ENCODE results near the gene RXRA.

RXRA gene

DNA sequence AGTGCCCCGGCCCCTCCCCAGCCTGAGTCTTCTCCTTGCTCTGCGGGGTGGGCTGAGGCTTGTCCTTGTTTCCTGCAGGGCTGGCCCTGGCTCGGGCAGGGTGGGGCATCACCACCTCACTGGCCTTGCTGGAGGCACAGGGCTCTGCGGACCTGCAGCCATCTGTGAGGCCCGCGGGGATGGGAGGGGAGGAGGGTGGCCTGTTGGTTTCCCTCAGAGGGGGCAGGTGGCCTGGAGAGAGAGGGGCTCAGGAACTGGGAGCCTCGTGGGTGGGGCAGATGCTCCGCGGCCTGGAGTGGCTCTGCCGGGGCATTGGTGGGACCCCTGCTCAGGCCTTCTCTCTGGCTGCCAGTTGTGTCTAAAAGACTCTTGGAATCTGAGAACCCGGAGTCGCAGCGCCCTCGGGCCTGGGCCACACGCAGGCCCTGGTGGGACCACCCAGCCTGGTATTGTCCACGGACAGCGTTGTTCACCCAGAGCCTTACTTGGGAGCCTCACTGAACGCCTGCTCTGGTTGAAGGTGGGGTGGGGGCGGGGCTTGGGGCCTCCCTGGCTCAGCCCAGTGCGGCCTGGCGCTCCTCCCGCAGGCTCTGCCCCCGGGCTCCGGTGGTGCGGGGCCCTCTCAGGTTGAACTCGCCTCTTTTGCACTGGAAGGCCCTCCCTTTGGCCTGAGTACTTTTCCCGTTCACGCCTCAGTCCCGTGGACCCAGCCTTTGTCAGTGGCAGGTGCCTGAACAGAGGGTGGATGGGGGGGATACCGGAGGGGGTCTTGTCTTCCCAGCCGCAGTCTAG lies 111.3 kb downstream of the RXRA start:
- no peak for DNase-seq

DNA sequence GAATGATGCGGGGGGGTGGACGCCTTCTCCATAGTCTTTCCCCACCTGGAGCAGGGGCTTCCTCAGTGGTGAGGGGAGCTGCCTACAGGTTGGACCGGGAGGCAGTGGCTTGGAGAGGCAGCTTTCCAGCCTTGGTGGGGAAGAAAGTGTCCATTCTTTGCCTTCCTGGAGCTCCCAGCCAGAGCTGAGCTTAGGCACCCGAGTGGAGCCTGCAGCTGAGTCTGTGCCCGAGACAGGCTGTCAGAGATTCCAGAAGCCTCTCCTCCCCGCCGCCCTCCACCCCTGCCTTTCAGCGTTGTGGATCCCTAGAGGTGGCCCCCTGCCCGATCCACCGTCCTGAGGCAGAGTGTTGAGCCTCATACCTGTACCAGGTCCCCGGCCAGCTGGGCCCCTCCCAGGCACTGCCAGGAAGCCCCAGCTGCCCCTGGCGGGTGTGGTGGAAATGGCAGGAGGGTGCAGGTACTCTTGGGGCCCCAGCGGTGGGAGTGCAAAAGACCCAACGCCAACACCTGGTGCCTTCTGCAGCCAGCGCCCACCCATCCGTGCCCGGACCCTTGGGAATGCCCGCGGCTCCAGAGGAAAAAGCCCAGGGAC lies 112.0 kb downstream of the RXRA start:
- DNase-seq, result no peak

GRCh38 chr9:134439368-134439784 lies 113.1 kb downstream of the RXRA start:
- DNase-seq, result no peak

DNA sequence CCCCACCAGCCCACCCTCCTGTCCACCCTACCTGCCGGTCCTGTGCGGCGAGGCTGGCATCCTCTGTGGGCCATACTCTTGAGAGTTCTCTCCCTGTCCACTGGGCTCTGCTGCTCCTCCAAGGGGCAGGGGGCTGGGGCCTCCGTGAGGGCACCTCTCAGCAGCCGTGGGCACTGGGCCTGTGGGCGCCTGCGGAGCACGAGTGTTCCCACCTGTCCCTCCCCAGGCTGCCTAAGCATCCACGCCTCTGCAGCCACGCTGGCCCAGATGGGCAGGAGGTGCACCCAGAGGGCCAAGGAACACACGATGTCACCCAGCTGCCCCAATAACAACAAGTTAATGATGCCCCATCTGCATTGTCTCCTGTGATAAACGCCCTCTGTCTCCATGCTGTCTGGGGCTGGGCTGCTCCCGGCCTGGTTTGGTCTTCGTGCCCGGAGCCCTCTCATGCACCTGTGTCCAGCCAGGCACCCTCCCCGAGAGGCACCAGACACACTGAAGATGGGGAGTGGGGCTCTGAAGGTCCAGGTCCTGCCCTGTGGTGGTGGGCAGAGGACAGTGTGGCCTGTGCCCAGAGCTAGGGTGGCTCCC lies 114.5 kb downstream of the RXRA start:
- DNase-seq, result no peak

DNA sequence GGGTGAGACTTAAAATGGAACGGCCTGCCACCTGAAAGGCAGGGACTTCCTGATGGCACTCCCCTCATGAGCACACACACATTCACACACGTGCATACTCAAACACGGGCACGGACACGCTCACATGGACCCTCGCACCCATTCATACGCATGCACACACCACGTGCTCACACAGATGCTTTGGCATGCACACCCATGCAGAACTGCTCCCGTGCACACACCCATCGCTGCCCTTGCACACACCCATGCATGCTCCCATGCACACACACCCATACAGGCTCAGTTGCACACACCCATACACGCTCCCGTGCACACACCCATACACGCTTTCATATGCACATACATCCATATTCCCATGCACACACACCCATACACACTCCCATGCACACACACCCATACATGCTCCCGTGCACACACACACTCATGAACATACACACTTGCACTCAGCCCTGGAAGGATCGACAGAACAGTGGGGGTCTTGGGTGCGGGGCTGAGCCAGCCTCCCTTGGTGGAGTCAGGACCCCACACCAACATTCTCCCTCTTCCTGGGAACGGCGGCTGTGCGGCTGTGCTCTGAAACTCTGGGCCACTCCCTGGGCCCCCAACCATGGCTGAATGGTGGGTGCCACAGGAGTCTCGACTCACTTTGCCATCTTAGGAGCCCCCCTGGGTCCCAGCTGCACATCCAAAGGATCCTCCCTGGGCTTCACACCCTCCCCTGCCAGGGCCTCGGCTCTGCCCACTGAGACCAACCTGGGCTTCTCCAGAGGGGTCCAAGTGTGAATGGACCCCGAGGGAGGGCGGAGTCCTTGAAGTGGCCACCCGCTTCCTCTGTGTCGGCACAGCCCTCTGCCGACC lies 115.2 kb downstream of the RXRA start:
- no peak for DNase-seq

DNA sequence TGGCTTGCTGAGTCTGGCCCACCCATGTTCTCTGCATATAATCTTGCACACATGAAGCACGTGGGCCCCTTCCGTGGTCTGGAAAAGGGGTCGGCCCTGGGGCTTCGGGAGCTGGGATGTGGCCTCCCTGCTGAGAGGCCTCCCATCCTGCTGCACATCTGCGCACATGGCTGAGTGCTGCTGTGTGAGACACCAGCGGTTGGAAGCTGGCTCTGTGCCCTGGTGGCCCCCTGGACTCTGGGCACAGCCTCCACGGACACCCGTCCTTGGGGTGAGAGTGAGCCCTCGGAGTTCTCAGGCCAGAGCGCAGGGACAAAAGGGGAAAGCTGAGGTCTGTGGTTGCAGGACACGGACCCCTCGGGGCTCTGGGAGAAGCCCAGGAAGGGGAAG lies 115.8 kb downstream of the RXRA start:
- DNase-seq, result no peak

DNA sequence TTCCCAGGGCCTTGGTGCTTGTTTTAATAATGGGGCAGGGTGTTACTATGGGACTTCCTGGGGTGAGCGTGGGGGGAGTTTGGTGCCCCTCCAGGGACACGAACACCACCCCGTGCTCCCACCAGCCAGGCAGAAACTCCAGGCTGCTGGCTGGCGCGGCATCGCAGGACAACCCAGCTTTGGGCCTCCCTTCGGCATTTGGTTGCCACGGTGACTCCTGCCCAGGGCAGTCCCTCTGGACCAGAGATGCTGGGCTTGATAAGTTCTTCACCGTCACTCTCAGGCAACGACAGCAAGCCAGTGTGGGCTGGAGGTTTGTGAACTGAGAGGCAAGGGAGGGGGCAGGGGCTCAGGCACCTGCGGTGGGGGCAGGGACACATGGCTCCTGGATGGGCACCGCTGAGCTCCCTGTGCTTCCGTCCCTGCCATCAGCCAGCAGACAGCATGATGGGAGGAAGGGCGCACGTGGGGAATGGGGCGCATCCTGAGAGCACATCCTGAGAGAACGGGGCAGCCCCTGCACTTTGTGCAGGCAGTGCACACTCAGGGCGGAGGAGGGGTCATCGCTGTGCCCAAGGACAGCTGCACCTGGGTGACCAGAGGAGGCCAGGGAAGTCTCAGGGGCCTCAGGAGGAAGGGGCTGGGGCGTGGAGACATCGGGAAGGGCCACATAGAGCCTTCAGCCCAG lies 116.4 kb downstream of the RXRA start:
- no peak for DNase-seq

- peak; percentile 41 for DNase-seq
Observed at GRCh38 chr9:134443174-134444037, 117.2 kb downstream of the RXRA start.

DNA sequence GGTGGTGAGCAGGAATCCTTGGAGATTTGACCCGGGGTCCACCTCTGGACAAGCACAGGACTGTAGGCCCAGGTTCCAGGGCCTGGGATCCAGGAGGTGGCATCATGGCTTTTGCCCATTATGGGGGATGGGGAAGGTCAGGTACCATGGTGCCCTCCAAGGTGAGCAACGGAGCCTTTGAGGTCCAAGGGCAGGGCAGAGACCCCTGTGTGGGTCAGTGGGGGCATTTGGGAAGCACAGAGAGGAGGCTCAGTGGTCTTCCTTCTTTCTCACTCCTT lies 117.7 kb downstream of the RXRA start:
- no peak for DNase-seq

DNA sequence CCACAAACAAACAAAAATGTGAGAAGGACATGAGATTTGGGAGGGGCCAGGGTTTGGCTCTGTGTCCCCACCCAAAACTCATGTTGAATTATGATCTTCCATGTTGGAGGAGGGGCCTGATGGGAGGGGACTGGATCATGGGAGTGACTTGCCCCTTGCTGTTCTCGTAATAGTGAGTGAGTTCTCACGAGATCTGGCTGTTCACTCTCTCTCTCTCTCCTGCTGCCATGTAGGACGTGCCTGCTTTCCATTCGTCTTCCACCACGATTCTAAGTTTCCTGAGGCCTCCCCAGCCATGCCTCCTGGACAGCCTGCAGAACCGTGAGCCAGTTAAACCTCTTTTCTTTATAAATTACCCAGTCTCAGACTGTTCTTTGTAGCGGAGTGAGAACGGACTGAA lies 118.7 kb downstream of the RXRA start:
- DNase-seq, result no peak

DNA sequence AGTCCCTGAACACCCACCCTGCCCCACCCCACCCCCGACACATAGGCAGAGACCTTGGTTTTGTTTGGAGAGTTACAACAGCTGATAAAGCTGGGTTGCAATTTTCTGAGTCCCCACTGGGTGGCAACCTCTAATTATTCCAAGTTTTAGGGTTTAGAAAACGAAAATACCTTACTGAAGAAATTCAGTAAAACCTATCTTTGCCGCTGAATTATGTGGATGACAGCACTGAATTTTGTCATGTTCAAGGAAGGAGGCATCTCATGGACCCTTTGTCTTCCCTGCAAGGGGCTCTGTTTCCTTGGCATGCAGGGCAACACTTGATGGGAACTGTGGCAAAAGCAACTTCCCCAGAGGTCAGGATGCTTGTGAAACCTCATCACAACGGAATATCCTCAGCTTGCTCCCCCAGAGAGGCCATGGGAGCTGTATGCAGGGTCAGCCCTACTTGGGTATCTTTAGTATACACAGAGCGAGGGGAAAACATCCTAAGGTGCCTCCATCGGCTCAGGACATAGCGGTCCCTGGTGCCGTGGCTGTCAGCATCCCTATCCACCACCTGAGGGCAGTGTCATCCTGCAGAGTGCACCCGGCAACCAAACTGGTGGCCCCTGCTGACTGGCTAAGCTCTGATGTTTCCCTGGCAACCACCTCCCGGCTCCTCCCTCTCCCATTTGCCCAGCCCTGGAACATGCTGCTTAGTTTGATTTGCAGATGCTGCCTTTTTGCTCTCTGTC lies 123.1 kb downstream of the RXRA start:
- peak; percentile 20 for DNase-seq

DNA sequence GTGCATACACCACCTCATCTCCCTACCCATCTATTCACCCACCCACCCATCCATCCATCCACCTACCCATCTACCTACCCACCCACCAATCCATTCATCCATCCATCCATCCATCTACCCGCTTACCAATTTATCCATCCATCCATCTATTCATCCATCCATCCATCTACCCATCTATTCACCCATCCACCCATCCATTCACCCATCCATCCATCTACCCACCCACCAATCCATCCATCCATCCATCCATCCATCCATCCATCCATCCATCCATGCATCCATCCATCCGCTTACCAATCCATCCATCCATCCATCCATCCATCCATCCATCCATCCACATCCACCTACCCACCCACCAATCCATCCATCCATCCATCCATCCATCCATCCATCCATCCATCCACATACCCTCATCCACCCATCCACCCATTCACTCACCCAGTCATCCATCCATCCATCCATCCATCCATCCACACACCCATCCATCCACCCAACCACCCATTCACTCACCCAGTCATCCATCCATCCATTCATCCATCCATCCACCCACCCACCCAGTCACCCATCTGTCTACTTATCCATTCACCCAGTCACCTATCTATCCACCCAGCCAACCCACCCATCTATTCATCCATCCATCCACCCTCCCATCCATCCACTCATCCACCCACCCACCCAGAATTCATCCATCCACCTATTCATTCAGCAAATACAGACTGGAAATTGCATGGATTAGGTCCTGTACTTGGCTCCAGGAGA lies 125.6 kb downstream of the RXRA start:
- no peak for DNase-seq

DNA sequence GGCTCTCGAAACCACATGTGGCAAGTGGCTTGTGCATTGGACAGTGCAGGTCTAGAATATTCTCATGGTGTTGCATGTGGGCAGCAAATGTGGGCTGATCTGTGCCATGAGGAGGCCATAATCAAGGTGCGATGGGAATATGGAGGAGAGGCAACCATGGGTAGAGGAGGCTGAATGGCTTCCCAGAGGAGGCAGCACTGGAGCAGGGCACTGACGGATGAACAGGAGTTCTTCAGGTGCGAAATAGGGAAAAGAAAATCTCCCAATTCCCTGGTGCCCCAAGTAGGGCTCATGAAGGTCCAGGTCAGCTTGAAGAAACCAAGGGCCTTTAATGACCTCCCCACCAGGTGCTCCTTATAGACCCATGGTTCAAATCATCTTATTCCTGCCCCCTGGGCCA lies 126.5 kb downstream of the RXRA start:
- DNase-seq, result no peak

DNA sequence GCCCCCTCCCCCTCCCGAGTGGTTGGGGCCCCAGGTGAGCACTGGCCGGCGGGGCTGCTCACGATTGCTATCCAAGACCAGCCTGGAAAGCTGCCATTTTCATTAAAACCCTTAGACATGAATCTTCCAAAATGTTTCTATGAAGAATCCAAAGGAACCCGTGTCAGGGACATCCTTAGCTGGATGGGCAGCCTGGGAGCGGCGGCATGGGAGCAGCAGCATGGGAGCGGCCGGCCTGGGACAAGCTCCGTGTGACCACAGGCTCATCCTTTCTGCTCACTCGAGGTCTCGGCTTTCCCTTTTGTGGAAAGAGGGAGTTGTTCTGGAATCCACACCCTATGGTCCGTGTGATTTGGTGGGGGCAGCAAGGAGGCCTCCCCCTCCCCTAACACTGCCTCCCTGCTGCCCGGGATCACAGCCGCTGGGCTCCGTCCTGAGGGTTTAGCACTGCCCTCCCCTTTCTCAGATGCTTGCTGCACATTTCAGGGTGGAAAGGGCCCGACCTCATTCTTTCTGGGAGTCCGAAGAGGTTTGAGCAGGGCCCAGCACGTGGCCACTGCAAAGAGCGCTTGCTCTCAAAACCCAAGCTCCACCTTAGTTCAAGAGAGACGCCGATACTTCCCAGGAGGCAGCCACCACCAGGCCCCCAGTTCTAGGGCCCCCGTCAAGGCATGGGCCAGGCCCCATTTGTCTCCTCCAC lies 127.7 kb downstream of the RXRA start:
- DNase-seq, result no peak

GRCh38 chr9:134454476-134454857 lies 128.2 kb downstream of the RXRA start:
- DNase-seq, result no peak

GRCh38 chr9:134455021-134455471 lies 128.8 kb downstream of the RXRA start:
- no peak for DNase-seq

DNA sequence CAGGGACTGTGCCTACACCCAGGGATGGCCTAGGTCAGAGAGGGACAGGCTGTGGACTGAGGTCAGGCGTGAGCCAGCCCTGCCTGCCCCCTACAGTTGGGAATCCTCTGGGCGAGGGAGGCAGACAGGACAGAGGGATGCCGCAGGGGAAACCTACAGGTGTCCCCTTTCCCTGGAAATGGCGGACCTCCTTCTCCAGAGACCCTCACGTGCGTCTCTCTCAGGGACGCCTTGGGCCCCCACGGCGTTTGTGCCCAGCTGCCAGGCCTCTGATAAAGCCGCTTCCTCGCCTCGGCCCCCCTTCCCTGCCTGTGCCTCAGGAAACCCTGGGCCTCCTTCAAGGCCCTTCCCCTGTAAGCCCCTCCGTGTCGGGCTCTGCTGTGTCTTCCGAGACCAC lies 129.3 kb downstream of the RXRA start:
- no peak for DNase-seq

DNA sequence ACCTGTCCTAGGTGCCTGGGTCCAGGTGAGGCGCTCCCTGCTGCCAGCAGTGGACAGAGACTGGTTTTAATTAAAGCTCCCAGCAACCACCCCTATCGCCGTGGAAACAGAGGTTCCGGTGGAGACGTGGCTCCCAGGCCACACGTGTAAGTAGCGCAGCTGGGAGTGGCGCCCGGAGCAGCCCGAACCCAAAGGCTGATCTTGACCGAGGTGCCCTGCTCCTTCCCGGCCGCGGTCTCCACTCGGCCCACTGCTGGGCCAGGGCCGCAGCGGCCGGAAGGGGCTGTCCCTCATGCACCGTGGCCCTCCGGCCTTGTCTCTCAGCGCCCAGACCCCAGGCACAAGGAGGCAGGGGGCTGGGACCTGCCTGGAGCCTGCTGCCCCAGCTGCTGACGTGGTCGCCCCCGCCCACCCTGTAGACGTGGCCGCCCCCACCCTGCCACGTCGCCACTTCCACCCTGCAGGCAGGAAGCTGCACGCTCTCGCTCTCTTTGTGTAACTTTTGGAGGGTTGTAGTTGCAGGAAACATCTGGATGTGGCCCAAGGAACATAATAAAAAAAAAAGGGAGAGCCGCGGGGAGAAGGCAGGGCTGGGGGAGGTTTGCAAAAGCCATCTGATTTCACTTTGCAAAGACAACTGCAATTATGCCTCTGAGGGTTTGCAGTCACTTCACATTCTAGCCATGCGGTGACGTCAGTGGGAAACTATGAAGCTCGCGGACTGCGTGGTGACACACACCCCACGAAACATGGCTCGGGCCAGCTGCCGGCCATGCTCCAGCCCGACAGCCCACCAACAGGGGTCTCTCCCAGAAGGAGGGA lies 129.9 kb downstream of the RXRA start:
- DNase-seq, result no peak

- no peak for DNase-seq
Observed at GRCh38 chr9:134456756-134457305, 130.6 kb downstream of the RXRA start.

All from NCI-H146 (cell line).